Ishikawa (cell line): ENCODE measurements around the gene TPM1.

Experiments used
- CEBPB ChIP-seq: IDR thresholded peaks from 2 replicates; pipeline ENCODE4 v1.6.1; 2012
- CREB1 ChIP-seq: IDR thresholded peaks from 2 replicates; pipeline ENCODE4 v1.6.1; 2012; ENCODE audit warnings: low read depth
- EGR1 ChIP-seq: IDR thresholded peaks from 2 replicates; pipeline ENCODE4 v1.6.1; 2012
- EP300 ChIP-seq: IDR thresholded peaks from 2 replicates; pipeline ENCODE4 v1.6.1; 2012; ENCODE audit warnings: borderline replicate concordance
- FOXM1 ChIP-seq: IDR thresholded peaks from 2 replicates; pipeline ENCODE4 v1.6.1; 2012; ENCODE audit warnings: low read depth, borderline replicate concordance
- MAX ChIP-seq: IDR thresholded peaks from 2 replicates; pipeline ENCODE4 v1.6.1; 2012
- NFIC ChIP-seq: IDR thresholded peaks from 2 replicates; pipeline ENCODE4 v1.6.1; 2012
- RAD21 ChIP-seq: IDR thresholded peaks from 2 replicates; pipeline ENCODE4 v1.6.1; 2012; ENCODE audit warnings: low read depth
- REST ChIP-seq: IDR thresholded peaks from 2 replicates; pipeline ENCODE4 v1.6.1; 2012; ENCODE audit warnings: low read depth, mild to moderate bottlenecking
- TAF1 ChIP-seq: IDR thresholded peaks from 2 replicates; pipeline ENCODE4 v1.6.1; 2012; ENCODE audit warnings: low read depth, mild to moderate bottlenecking
- TCF12 ChIP-seq: IDR thresholded peaks from 2 replicates; pipeline ENCODE4 v1.6.1; 2012; ENCODE audit warnings: low read depth
- TEAD4 ChIP-seq: IDR thresholded peaks from 2 replicates; pipeline ENCODE4 v1.6.1; 2012
- USF1 ChIP-seq: IDR thresholded peaks from 2 replicates; pipeline ENCODE4 v1.6.1; 2012
- YY1 ChIP-seq: IDR thresholded peaks from 2 replicates; pipeline ENCODE4 v1.6.1; 2012; ENCODE audit warnings: low read depth
- ZBTB7A ChIP-seq: IDR thresholded peaks from 2 replicates; pipeline ENCODE4 v1.6.1; 2012; ENCODE audit warnings: low read depth

Gene TPM1

DNA sequence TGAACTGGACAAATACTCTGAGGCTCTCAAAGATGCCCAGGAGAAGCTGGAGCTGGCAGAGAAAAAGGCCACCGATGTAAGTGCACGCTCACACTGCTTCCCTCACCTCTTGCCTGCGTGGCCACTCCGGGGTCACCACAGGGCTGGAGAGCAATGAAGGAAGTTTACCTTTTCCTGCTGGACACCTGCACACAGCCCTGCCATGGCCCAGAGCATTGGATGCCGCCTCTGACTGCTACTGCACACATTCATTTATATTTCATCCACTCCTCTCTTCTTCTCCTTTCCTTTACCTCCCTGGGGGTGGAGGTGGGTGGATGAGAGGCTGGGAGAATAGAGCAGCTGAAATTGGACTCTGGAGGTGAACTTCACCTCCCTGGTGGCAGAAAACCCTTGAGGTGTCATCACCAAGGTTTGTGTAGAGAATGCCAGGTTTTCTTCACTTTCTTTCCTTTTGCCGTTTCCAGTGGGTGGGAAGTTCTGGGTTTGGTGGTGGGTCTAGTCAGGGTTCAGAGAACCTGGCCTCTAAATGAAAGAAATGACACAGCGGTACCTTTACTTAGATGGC lies 1.6 kb downstream of the TPM1 start:
- TF ChIP-seq ZBTB7A (no peak), USF1 (no peak), CREB1 (no peak), MAX (no peak), NFIC (no peak), REST (no peak)

- no peak for TF ChIP-seq MAX
- TF ChIP-seq TEAD4, result peak; percentile 91
Observed at GRCh38 chr15:63044645-63045464, 2.3 kb downstream of the TPM1 start.

GRCh38 chr15:63045465-63045840 lies 2.9 kb downstream of the TPM1 start:
- TF ChIP-seq RAD21 (no peak), TEAD4 (0 out of 2 replicates have a peak, but pooled peaks have one; percentile 17), EP300 (no peak), FOXM1 (no peak)

DNA sequence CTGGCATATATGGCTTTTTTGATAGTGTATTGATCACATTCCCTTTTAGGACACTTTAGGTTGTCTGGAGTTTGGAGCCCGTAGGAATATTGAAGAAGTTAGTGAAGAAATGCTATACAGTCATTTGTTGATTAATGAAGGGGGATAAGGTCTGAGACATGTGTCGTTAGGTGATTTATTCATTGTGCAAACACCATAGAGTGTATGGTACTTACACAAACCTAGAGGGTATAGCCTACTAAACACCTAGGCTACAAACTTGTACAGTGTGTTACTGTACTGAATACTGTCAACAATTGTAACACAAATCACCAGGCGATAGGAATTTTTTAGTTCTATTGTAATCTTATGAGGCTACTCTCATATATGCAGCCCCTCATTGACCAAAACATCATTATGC lies 3.3 kb downstream of the TPM1 start:
- TF ChIP-seq TAF1, result no peak
- TF ChIP-seq RAD21, result no peak
- TF ChIP-seq USF1, result no peak
- no peak for TF ChIP-seq EGR1
- TF ChIP-seq FOXM1, result no peak
- no peak for TF ChIP-seq CEBPB
- no peak for TF ChIP-seq NFIC
- TF ChIP-seq TCF12, result no peak
- TF ChIP-seq MAX, result no peak
- no peak for TF ChIP-seq TEAD4
- no peak for TF ChIP-seq CREB1
- TF ChIP-seq EP300, result no peak
- no peak for TF ChIP-seq YY1
- TF ChIP-seq REST, result no peak
- no peak for TF ChIP-seq ZBTB7A

GRCh38 chr15:63046917-63047760 lies 4.6 kb downstream of the TPM1 start:
- TF ChIP-seq TEAD4 (no peak), EGR1 (no peak), REST (no peak), CEBPB (no peak), NFIC (no peak), RAD21 (no peak), EP300 (no peak), FOXM1 (no peak), CREB1 (no peak), TCF12 (no peak), TAF1 (no peak), ZBTB7A (no peak), YY1 (no peak), USF1 (no peak), MAX (no peak)
